CD4-positive, CD25-positive, alpha-beta regulatory T cell (primary cell): ENCODE results near the gene NCKAP5. TPM values are rescaled to one million over a fixed set of nuclear protein-coding genes. Genes with fewer than 3 reads are reported as not detected.

ENCODE experiments used
- ATAC-seq, 2 donors: fragments of 150-1000 bp; cut with Tn5 transposase; one replicate each; pipeline ENCODE4 v1.10.0; 2021; ENCODE audit warnings: low read depth in 2 of 2, moderate number of reproducible peaks in 2 of 2, moderate library complexity in 1 of 2
- DNase-seq, 3 donors: peaks; one replicate each; pipeline versions ENCODE4 v3.0.0 to v3.0.0-alpha.2; 2012 to 2022; ENCODE audit warnings: mixed read lengths in 1 of 3
- H3K27ac ChIP-seq: one replicate; pipeline ENCODE4 v1.7.0; 2013; ENCODE audit warnings: mild to moderate bottlenecking, low read length; ENCODE audit not compliant: insufficient read depth, poor library complexity, severe bottlenecking
- H3K27me3 ChIP-seq: one replicate; pipeline ENCODE4 v1.7.0; 2013; ENCODE audit warnings: low read length; ENCODE audit not compliant: control insufficient read depth, insufficient read depth
- H3K36me3 ChIP-seq: one replicate; pipeline ENCODE4 v1.7.0; 2013; ENCODE audit warnings: mild to moderate bottlenecking, low read length, moderate library complexity; ENCODE audit not compliant: control insufficient read depth, insufficient read depth
- H3K4me1 ChIP-seq: 2 replicates; pipeline ENCODE4 v1.7.0; 2013; ENCODE audit warnings: mild to moderate bottlenecking, low read length; ENCODE audit not compliant: insufficient read depth, control insufficient read depth, poor library complexity, severe bottlenecking
- H3K4me3 ChIP-seq: one replicate; pipeline ENCODE4 v1.7.0; 2013; ENCODE audit warnings: low read depth, mild to moderate bottlenecking, low read length, moderate library complexity
- H3K9me3 ChIP-seq, 2 experiments: 1 replicate in 1 of 2; 2 replicates in 1 of 2; pipeline ENCODE4 v1.7.0; 2013; ENCODE audit warnings: low read length in 2 of 2, mild to moderate bottlenecking in 1 of 2, moderate library complexity in 1 of 2; ENCODE audit not compliant: control insufficient read depth in 2 of 2
- H3K27ac Mint-ChIP-seq, 3 donors: one replicate each; pipeline ENCODE4 v1.8.0; 2020 to 2022; ENCODE audit warnings: mild to moderate bottlenecking in 3 of 3, mixed read lengths in 3 of 3, moderate library complexity in 2 of 3
- H3K27me3 Mint-ChIP-seq: one replicate; pipeline ENCODE4 v1.8.0; 2022; ENCODE audit warnings: mild to moderate bottlenecking, mixed read lengths
- H3K36me3 Mint-ChIP-seq: one replicate; pipeline ENCODE4 v1.8.0; 2020; ENCODE audit warnings: mixed read lengths
- H3K4me1 Mint-ChIP-seq, 4 donors: one replicate each; pipeline ENCODE4 v1.8.0; 2020 to 2022; ENCODE audit warnings: mixed read lengths in 4 of 4, mild to moderate bottlenecking in 1 of 4
- H3K4me3 Mint-ChIP-seq, 4 donors: one replicate each; pipeline ENCODE4 v1.8.0; 2020 to 2022; ENCODE audit warnings: mild to moderate bottlenecking in 4 of 4, mixed read lengths in 4 of 4, moderate library complexity in 3 of 4
- H3K9me3 Mint-ChIP-seq, 7 donors: one replicate each; pipeline ENCODE4 v1.8.0; 2020 to 2022; ENCODE audit warnings: mixed read lengths in 7 of 7, mild to moderate bottlenecking in 3 of 7, moderate library complexity in 2 of 7
- polyA plus RNA-seq, 4 donors: library from polyadenylated mRNA; unstranded; fragments of 300-500 nt; fragmentation: Illumina TruSeq; gene quantifications; one replicate each; pipeline ENCODE4 v1.2.3, GENCODE V29; 2021
- total RNA-seq: library from RNA; stranded (reverse); gene quantifications from one replicate; pipeline ENCODE4 v1.2.3, GENCODE V29; 2022

The NCKAP5 gene
- total and polyA plus RNA-seq, 5 donors from 2014 or later, result not detected

- Histone ChIP-seq H3K9me3 (no peaks in the 10 kb centered on the region), H3K27ac (no peak overlapping the region), H3K4me3 (no peak overlapping the region), H3K27me3 (no peaks in the 10 kb centered on the region), H3K36me3 (no peaks in the 10 kb centered on the region), H3K4me1 (no peaks in the 10 kb centered on the region)
- Mint-ChIP-seq H3K27me3 (no peaks in the 10 kb centered on the region), H3K4me1 (no peaks in the 10 kb centered on the region), H3K27ac (no peak overlapping the region), H3K36me3 (no peaks in the 10 kb centered on the region), H3K4me3 (no peak overlapping the region), H3K9me3 (peaks cover 0 to 5% (median 2%) of the 10 kb centered on the region in 7 donors)
- ATAC-seq (no peak), DNase-seq (no peak)
Observed at GRCh38 chr2:133346654-133347053, 221.6 kb downstream of the NCKAP5 start.

GRCh38 chr2:133345638-133346037 is 222.6 kb downstream of the NCKAP5 start:
- no peak for ATAC-seq
- H3K27me3 Mint-ChIP-seq, result no peaks in the 10 kb centered on the region

GRCh38 chr2:133344849-133345248 is 223.4 kb downstream of the NCKAP5 start:
- Mint-ChIP-seq H3K4me1 (no peaks in the 10 kb centered on the region), H3K27ac (no peak overlapping the region), H3K27me3 (no peaks in the 10 kb centered on the region), H3K36me3 (no peaks in the 10 kb centered on the region), H3K9me3 (peaks cover 0 to 3% (median 2%) of the 10 kb centered on the region in 7 donors), H3K4me3 (no peak overlapping the region)
- H3K4me3 ChIP-seq, result no peak overlapping the region
- H3K9me3 ChIP-seq, result no peaks in the 10 kb centered on the region
- ATAC-seq (no peak), DNase-seq (no peak)
- no peaks in the 10 kb centered on the region for H3K27me3 ChIP-seq
- H3K4me1 ChIP-seq, result no peaks in the 10 kb centered on the region
- no peak overlapping the region for H3K27ac ChIP-seq
- no peaks in the 10 kb centered on the region for H3K36me3 ChIP-seq

More at GRCh38 chr2:133345638-133346037, 222.6 kb downstream of the NCKAP5 start:
- H3K27ac ChIP-seq, result no peak overlapping the region
- Mint-ChIP-seq H3K36me3 (no peaks in the 10 kb centered on the region), H3K4me3 (no peak overlapping the region), H3K4me1 (no peaks in the 10 kb centered on the region), H3K27ac (no peak overlapping the region), H3K9me3 (peaks cover 0 to 3% (median 2%) of the 10 kb centered on the region in 7 donors)
- DNase-seq, result no peak
- no peaks in the 10 kb centered on the region for H3K36me3 ChIP-seq
- H3K4me1 ChIP-seq, result no peaks in the 10 kb centered on the region
- H3K4me3 ChIP-seq, result no peak overlapping the region
- no peaks in the 10 kb centered on the region for H3K9me3 ChIP-seq
- H3K27me3 ChIP-seq, result no peaks in the 10 kb centered on the region

GRCh38 chr2:133343018-133343352 is 225.3 kb downstream of the NCKAP5 start:
- ATAC-seq (no peak), DNase-seq (no peak)
- peaks cover 0 to 3% (median 2%) of the 10 kb centered on the region in 7 donors for H3K9me3 Mint-ChIP-seq
- H3K4me1 Mint-ChIP-seq, result no peaks in the 10 kb centered on the region
- Histone ChIP-seq H3K9me3 (no peaks in the 10 kb centered on the region), H3K27me3 (no peaks in the 10 kb centered on the region), H3K4me1 (no peaks in the 10 kb centered on the region), H3K4me3 (no peak overlapping the region), H3K36me3 (no peaks in the 10 kb centered on the region), H3K27ac (no peak overlapping the region)
- H3K36me3 Mint-ChIP-seq, result no peaks in the 10 kb centered on the region
- H3K4me3 Mint-ChIP-seq, result no peak overlapping the region
- no peaks in the 10 kb centered on the region for H3K27me3 Mint-ChIP-seq
- H3K27ac Mint-ChIP-seq, result no peak overlapping the region

- no peak for DNase-seq
- Histone ChIP-seq H3K27me3 (no peaks in the 10 kb centered on the region), H3K4me1 (no peaks in the 10 kb centered on the region), H3K4me3 (no peak overlapping the region), H3K9me3 (no peaks in the 10 kb centered on the region), H3K27ac (no peak overlapping the region), H3K36me3 (no peaks in the 10 kb centered on the region)
- H3K27ac Mint-ChIP-seq, result no peak overlapping the region
- no peaks in the 10 kb centered on the region for H3K4me1 Mint-ChIP-seq
- H3K27me3 Mint-ChIP-seq, result no peaks in the 10 kb centered on the region
- H3K36me3 Mint-ChIP-seq, result no peaks in the 10 kb centered on the region
- ATAC-seq, result no peak
- no peak overlapping the region for H3K4me3 Mint-ChIP-seq
- peaks cover 0 to 3% (median 2%) of the 10 kb centered on the region in 7 donors for H3K9me3 Mint-ChIP-seq
Observed at GRCh38 chr2:133342286-133343017, 225.8 kb downstream of the NCKAP5 start.

DNA sequence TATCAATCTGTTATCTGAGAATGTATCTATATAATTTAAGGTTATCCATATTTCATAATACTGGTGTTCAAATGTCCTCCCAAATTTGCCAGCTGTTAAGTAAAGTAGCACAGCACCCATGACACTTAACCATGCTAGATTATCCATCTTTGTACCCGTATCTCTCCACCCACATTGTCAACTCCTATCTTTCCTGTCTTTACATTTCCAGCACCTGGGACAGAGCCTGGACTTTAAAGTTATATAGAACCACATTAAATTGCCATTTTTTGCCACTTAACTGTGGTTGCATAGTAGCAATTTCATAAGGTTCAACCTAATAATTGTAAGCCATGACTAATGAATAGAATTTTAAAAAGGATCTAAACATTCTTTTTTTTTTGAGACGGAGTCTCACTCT is 226.7 kb downstream of the NCKAP5 start:
- H3K4me1 Mint-ChIP-seq, result no peaks in the 10 kb centered on the region
- H3K36me3 Mint-ChIP-seq, result no peaks in the 10 kb centered on the region
- peaks cover 0 to 3% (median 2%) of the 10 kb centered on the region in 7 donors for H3K9me3 Mint-ChIP-seq
- ATAC-seq (no peak), DNase-seq (no peak)
- no peak overlapping the region for H3K4me3 Mint-ChIP-seq
- Histone ChIP-seq H3K36me3 (no peaks in the 10 kb centered on the region), H3K4me1 (no peaks in the 10 kb centered on the region), H3K27me3 (no peaks in the 10 kb centered on the region), H3K4me3 (no peak overlapping the region), H3K27ac (no peak overlapping the region), H3K9me3 (no peaks in the 10 kb centered on the region)
- no peak overlapping the region for H3K27ac Mint-ChIP-seq
- H3K27me3 Mint-ChIP-seq, result no peaks in the 10 kb centered on the region

GRCh38 chr2:133338224-133338623 is 230.0 kb downstream of the NCKAP5 start:
- Mint-ChIP-seq H3K27me3 (no peaks in the 10 kb centered on the region), H3K9me3 (peaks cover 0 to 2% (median 0%) of the 10 kb centered on the region in 7 donors), H3K4me1 (no peaks in the 10 kb centered on the region), H3K27ac (no peak overlapping the region), H3K4me3 (no peak overlapping the region), H3K36me3 (no peaks in the 10 kb centered on the region)
- Histone ChIP-seq H3K9me3 (no peaks in the 10 kb centered on the region), H3K4me1 (no peaks in the 10 kb centered on the region), H3K27me3 (no peaks in the 10 kb centered on the region), H3K4me3 (no peak overlapping the region), H3K27ac (no peak overlapping the region), H3K36me3 (no peaks in the 10 kb centered on the region)
- DNase-seq (no peak), ATAC-seq (no peak)

DNA sequence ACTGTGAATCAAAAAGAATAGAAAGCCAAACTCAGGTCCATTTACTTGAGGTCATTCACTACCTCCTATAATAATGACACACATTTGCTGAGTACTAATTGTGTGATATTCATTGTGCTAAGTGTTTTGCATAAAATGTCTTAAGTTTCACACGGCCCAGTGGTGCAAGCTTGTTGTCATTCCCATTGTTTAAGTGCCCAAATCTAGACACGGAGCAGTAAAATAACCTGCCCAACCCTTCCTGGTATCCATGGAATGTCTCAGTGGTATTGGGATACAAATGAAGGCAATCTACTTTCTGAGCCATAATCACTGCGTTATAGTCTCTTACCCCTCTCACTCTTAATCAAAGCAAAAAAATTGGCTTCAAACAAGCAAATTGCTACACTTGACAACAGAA is 233.3 kb downstream of the NCKAP5 start:
- no peaks in the 10 kb centered on the region for H3K36me3 ChIP-seq
- H3K4me3 ChIP-seq, result no peak overlapping the region
- Mint-ChIP-seq H3K9me3 (peaks cover 0 to 2% (median 0%) of the 10 kb centered on the region in 7 donors), H3K27me3 (no peaks in the 10 kb centered on the region), H3K4me3 (no peak overlapping the region), H3K36me3 (no peaks in the 10 kb centered on the region), H3K27ac (no peak overlapping the region), H3K4me1 (no peaks in the 10 kb centered on the region)
- ATAC-seq (no peak), DNase-seq (no peak)
- no peaks in the 10 kb centered on the region for H3K27me3 ChIP-seq
- no peaks in the 10 kb centered on the region for H3K4me1 ChIP-seq
- no peak overlapping the region for H3K27ac ChIP-seq
- no peaks in the 10 kb centered on the region for H3K9me3 ChIP-seq
